Measurements from ENCODE around the gene MGAT4A. TPM values are rescaled to one million over a fixed set of nuclear protein-coding genes. Genes with fewer than 3 reads are reported as not detected.

Gene MGAT4A
- total RNA-seq, result 0.38 TPM in 1 of 2 replicates, not detected in the other
- long read RNA-seq, result 0 reads

DNA sequence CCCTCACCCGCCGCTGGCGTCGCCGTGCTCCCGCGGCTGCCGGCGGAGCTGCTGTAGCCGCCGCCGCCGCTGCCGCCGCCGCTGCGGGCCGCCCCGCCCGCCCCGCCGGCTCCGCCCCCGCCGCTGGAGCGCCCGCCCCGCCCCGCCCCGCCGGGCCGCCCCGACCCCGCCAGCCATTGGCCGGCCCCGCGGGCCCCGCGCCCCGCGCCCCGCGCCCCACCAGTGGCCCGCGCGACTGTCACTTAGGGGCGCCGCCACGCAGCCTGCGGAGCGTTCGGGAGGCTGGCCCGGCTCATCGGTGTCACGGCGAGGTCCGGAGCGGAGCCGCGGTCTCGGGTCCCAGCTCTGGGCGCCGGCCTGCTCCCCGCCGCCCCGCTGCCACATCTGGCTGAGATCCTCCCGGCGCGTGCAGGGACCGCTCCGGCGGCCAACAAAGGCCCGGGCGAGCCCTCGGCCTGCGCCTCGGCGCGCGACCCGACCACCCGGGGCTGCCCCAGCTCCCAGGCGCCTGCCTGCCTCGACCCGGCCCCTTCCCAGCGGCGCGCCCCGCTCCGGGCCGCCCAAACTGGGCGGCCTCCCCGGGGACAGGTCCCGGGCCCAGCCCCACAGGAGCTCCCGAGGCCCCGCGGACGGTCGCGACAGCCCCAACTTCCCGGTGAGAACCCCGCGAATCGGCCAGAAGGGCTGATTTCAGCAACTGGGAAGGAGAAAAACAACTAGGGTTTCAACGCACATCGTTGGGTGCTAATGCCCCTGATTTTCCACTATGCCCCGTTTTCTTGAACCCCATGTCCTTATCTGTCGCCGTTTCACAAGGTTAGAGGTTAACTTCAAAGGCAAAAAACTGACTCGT lies at the start of gene MGAT4A:
Gene MGAT4A (minus strand): TSS at position 92 of the 853 bp plus-strand sequence. CDS start 4,800 bp downstream, outside the sequence.
- Mint-ChIP-seq H3K36me3 (ENCODE audit: unreplicated experiment) (no peaks in the 10 kb centered on the region), H3K27ac (ENCODE audit: unreplicated experiment) (no peak within 1 kb of the TSS), H3K9me3 (ENCODE audit: unreplicated experiment) (no peaks in the 10 kb centered on the region), H3K4me1 (ENCODE audit: unreplicated experiment) (peaks cover 4% of the 10 kb centered on the region), H3K4me3 (ENCODE audit: unreplicated experiment) (peak within 1 kb of the TSS; percentile 63), H3K27me3 (ENCODE audit: unreplicated experiment) (peaks cover 70% of the 10 kb centered on the region)
- no peak for DNase-seq (ENCODE audit: extremely low spot score, unreplicated experiment)
- TF ChIP-seq, protein P1, sequence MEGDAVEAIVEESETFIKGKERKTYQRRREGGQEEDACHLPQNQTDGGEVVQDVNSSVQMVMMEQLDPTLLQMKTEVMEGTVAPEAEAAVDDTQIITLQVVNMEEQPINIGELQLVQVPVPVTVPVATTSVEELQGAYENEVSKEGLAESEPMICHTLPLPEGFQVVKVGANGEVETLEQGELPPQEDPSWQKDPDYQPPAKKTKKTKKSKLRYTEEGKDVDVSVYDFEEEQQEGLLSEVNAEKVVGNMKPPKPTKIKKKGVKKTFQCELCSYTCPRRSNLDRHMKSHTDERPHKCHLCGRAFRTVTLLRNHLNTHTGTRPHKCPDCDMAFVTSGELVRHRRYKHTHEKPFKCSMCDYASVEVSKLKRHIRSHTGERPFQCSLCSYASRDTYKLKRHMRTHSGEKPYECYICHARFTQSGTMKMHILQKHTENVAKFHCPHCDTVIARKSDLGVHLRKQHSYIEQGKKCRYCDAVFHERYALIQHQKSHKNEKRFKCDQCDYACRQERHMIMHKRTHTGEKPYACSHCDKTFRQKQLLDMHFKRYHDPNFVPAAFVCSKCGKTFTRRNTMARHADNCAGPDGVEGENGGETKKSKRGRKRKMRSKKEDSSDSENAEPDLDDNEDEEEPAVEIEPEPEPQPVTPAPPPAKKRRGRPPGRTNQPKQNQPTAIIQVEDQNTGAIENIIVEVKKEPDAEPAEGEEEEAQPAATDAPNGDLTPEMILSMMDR (IDR thresholded peaks at IDR 0.05), result no peak

DNA sequence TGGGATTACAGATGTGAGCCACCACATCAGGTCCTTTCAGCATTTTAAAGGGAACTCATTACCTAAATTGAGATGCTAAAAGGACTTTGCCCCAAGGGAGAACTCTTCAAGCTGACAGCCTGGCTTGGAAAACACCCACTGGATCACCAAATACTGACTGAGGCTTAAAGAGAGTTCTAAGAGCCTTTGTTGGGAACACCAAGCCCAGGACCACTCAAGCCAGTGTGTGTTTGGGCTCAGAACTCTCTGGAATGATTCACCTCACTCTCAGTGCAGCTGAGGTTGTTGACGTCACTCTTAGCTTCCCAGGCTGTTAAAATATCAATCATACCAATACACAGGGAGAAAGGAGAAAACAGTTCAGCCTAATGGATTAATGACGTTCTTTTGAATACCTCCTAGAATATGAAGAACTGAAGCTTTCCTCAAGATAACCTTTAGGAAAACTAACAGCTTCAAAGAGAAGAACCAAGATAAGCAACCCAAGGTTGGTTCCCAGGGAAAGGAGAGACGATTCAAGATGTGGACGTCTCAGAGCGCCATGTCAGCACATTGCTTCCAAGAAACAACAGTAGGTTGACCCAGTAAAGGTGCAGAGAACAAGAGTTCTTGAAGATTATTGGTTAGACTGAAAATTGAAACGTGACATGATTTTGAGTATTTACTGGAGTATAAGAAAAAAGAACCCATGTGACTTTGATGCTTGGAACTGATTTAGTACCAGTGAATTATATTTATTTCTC lies 48.0 kb upstream of the MGAT4A start:
- H3K27me3 Mint-ChIP-seq (ENCODE audit: unreplicated experiment), result peaks cover 2% of the 10 kb centered on the region

DNA sequence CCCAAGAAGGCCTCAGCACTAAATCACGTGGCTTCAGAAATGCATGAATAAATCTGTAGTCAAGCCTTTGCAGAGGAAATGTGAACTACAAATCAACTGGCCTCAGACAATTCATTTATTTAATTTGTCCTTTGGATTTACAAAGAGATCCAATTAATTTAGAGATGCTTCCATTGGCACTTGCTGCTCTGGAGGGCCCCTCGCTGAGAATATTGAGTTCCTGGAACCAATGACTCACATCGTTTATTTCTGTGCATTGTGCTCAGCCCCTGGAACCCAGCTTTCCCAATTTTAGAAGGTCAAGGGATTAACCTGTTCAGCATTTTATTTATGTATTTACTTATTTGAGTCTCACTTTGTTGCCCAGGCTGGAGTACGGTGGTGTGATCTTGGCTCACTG lies 47.2 kb upstream of the MGAT4A start:
- H3K27ac Mint-ChIP-seq (ENCODE audit: unreplicated experiment), result no peak overlapping the region
- no peak for DNase-seq (ENCODE audit: extremely low spot score, unreplicated experiment)

More for the DNA sequence above, 48.0 kb upstream of the MGAT4A start:
- H3K4me3 Mint-ChIP-seq (ENCODE audit: unreplicated experiment), result no peak overlapping the region
- TF ChIP-seq, protein P1 (IDR thresholded peaks at IDR 0.05), result no peak
- no peak overlapping the region for H3K27ac Mint-ChIP-seq (ENCODE audit: unreplicated experiment)
- no peaks in the 10 kb centered on the region for H3K36me3 Mint-ChIP-seq (ENCODE audit: unreplicated experiment)
- H3K4me1 Mint-ChIP-seq (ENCODE audit: unreplicated experiment), result no peaks in the 10 kb centered on the region
- H3K9me3 Mint-ChIP-seq (ENCODE audit: unreplicated experiment), result peaks cover 15% of the 10 kb centered on the region
- no peak for DNase-seq (ENCODE audit: extremely low spot score, unreplicated experiment)

DNA sequence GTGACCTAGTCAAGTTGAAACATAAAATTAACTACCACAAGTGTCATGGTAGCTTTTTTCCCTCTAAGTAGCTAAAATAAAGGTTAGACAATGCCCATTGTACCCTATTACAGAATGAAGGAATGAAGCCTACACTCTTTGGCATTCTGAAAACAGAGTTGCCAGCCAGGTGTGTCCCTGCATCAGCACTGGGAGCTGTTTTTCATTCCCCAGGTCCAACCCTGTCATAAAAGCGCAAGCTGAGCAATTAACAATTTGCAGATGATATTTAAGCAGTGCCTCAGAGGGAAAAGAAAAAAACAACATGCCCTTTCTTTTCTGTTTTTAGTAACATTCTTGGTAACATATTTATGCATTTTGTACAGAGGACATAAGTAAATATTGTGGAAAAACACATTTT lies 46.8 kb upstream of the MGAT4A start:
- TF ChIP-seq, protein P1 (IDR thresholded peaks at IDR 0.05), result no peak
- Mint-ChIP-seq H3K4me1 (ENCODE audit: unreplicated experiment) (no peaks in the 10 kb centered on the region), H3K4me3 (ENCODE audit: unreplicated experiment) (no peak overlapping the region), H3K9me3 (ENCODE audit: unreplicated experiment) (peaks cover 15% of the 10 kb centered on the region), H3K36me3 (ENCODE audit: unreplicated experiment) (no peaks in the 10 kb centered on the region), H3K27ac (ENCODE audit: unreplicated experiment) (no peak overlapping the region), H3K27me3 (ENCODE audit: unreplicated experiment) (peaks cover 6% of the 10 kb centered on the region)
- no peak for DNase-seq (ENCODE audit: extremely low spot score, unreplicated experiment)

More for the DNA sequence above, 47.2 kb upstream of the MGAT4A start:
- TF ChIP-seq, protein P1 (IDR thresholded peaks at IDR 0.05), result no peak
- Mint-ChIP-seq H3K4me1 (ENCODE audit: unreplicated experiment) (no peaks in the 10 kb centered on the region), H3K36me3 (ENCODE audit: unreplicated experiment) (no peaks in the 10 kb centered on the region), H3K9me3 (ENCODE audit: unreplicated experiment) (peaks cover 15% of the 10 kb centered on the region), H3K4me3 (ENCODE audit: unreplicated experiment) (no peak overlapping the region), H3K27me3 (ENCODE audit: unreplicated experiment) (peaks cover 2% of the 10 kb centered on the region)

DNA sequence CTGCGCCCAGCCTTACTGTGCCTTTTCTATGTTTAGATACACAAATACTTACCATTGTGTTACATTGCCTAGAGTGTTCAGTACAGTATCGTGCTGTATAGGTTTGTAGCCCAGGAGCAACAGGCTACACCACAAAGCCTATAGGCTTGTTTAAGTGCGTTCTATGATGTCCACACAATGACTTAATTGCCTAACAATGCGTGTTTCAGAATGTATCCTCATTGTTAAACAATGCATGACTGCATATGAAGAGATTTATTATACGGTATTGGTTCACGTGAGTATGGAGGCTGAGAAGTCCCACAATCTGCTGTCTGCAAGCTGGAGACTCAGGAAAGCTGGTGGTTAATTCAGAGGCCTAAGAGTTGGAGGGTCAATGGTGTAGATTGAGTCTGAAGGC lies 46.1 kb upstream of the MGAT4A start:
- Mint-ChIP-seq H3K4me3 (ENCODE audit: unreplicated experiment) (no peak overlapping the region), H3K36me3 (ENCODE audit: unreplicated experiment) (no peaks in the 10 kb centered on the region), H3K27ac (ENCODE audit: unreplicated experiment) (no peak overlapping the region), H3K9me3 (ENCODE audit: unreplicated experiment) (peaks cover 10% of the 10 kb centered on the region), H3K4me1 (ENCODE audit: unreplicated experiment) (no peaks in the 10 kb centered on the region), H3K27me3 (ENCODE audit: unreplicated experiment) (peaks cover 6% of the 10 kb centered on the region)
- DNase-seq (ENCODE audit: extremely low spot score, unreplicated experiment), result no peak
- TF ChIP-seq, protein P1 (IDR thresholded peaks at IDR 0.05), result no peak

All from osteocyte (in vitro differentiated cells).